HEK293T (cell line): Measurements from ENCODE around the gene CC2D1B.

ENCODE experiments used
- ARNT ChIP-seq: fragments of 450-650 bp; IDR thresholded peaks from 2 replicates; pipeline ENCODE4 v1.6.1; 2017; ENCODE audit warnings: mild to moderate bottlenecking
- ELF4 ChIP-seq: fragments of 450-650 bp; IDR thresholded peaks from 2 replicates; pipeline ENCODE4 v1.6.1; 2017; ENCODE audit warnings: antibody characterized with exemption
- FOXA1 ChIP-seq: fragments of 450-650 bp; IDR thresholded peaks from 2 replicates; pipeline ENCODE4 v1.6.1; 2016; ENCODE audit warnings: mild to moderate bottlenecking
- FOXK2 ChIP-seq: fragments of 450-650 bp; IDR thresholded peaks from 2 replicates; pipeline ENCODE4 v1.6.1; 2016; ENCODE audit warnings: mild to moderate bottlenecking
- FOXM1 ChIP-seq: fragments of 450-650 bp; IDR thresholded peaks from 2 replicates; pipeline ENCODE4 v1.6.1; 2017; ENCODE audit warnings: mild to moderate bottlenecking, borderline replicate concordance
- HDGF ChIP-seq: fragments of 450-650 bp; IDR thresholded peaks from 2 replicates; pipeline ENCODE4 v1.6.1; 2017; ENCODE audit warnings: antibody characterized with exemption, borderline replicate concordance
- L3MBTL2 ChIP-seq: fragments of 450-650 bp; conservative IDR thresholded peaks from 2 replicates; pipeline ENCODE4 v1.6.1; 2016; ENCODE audit warnings: mild to moderate bottlenecking
- NFRKB ChIP-seq: fragments of 450-650 bp; IDR thresholded peaks from 2 replicates; pipeline ENCODE4 v1.6.1; 2016; ENCODE audit warnings: mild to moderate bottlenecking, moderate library complexity
- SP1 ChIP-seq: fragments of 450-650 bp; IDR thresholded peaks from 2 replicates; pipeline ENCODE4 v1.6.1; 2017
- SUZ12 ChIP-seq: fragments of 450-650 bp; IDR thresholded peaks from 2 replicates; pipeline ENCODE4 v1.6.1; 2016; ENCODE audit warnings: mild to moderate bottlenecking
- TF ChIP-seq, protein P1 (sequence below): fragments of 450-650 bp; IDR thresholded peaks from 2 replicates; pipeline ENCODE4 v1.6.1; 2016

DNA sequence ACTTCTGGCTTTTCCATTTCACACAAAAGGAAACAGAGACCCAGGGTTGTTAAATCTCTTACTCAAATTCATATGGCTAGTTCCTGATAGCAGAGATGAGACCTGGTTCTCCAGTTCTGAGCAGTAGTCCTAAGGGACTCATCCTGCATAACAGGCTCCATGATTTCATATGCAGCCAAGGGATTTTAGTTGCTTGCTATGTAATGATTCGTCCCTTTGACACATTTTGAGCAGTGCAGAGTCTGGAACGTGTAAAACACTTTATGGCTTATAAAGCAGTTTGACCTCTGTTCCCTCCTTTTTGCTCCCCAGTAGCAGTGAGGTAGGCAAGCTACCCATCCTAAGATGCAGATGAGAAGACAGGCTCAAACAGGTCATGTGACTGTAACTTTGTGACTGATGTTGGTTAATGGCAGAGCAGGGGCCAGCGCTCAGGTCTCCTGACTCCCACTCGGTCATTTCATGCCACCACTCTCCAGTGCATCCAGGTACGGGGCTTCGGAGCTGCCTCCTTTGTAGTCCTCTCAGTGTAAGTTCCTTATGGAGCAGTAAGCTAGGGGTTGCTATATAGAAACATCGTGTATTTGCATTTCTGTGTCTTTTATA, 24.2 kb downstream of the CC2D1B start:
- no peak for TF ChIP-seq ARNT
- TF ChIP-seq FOXK2 = no peak
- TF ChIP-seq ELF4 = no peak
- TF ChIP-seq SP1 = no peak
- TF ChIP-seq HDGF = no peak
- no peak for TF ChIP-seq SUZ12
- no peak for TF ChIP-seq L3MBTL2
- no peak for TF ChIP-seq NFRKB
- no peak for TF ChIP-seq FOXA1
- no peak for TF ChIP-seq FOXM1
- TF ChIP-seq, protein P1, sequence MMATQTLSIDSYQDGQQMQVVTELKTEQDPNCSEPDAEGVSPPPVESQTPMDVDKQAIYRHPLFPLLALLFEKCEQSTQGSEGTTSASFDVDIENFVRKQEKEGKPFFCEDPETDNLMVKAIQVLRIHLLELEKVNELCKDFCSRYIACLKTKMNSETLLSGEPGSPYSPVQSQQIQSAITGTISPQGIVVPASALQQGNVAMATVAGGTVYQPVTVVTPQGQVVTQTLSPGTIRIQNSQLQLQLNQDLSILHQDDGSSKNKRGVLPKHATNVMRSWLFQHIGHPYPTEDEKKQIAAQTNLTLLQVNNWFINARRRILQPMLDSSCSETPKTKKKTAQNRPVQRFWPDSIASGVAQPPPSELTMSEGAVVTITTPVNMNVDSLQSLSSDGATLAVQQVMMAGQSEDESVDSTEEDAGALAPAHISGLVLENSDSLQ = no peak
